ENCODE data around the gene ADGRD1.

The ADGRD1 gene

DNA sequence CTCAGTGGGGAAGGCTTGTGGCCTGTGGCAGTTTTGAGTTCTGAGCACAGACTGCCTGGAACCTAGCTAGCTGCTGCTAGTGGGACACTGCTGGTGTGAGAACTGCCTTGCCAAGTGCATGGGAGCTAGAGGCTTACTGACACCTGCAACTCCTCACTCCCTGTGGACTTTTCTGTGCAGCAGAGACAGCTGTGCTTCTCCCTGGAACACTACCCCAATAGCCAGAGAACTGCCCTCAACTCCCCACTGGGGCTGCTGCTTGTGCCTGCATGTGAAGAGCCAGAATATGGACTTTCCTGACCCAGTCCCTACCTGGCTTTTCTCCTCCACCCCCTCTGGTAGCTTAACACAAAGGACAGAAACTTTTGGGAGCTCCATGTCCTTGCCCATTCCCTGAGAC, 222.6 kb downstream of the ADGRD1 start:
- DNase-seq = no peak

DNA sequence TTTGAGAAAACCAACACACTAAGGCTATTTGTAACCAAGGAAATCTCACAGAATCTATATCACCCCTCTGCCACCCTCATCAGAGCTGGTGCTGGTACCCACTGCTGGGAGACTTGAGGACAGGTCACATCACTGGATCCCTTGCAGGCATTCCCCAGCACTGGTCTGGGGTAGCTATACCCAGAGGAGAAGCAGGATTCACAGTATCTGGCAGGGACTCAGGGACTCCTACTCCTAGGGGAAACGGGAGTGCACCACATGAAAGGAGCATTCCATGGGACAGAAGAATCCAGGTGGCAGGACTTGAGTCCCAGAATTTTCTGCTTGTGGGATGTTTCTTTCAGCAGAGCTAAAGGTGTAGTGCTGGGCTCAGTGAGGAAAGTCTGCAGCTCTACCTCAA, 223.2 kb downstream of the ADGRD1 start:
- no peak for DNase-seq

- DNase-seq = no peak
Observed at GRCh38 chr12:131177599-131177998, 223.9 kb downstream of the ADGRD1 start.

GRCh38 chr12:131187602-131188001, 233.9 kb downstream of the ADGRD1 start:
- no peak for DNase-seq

DNA sequence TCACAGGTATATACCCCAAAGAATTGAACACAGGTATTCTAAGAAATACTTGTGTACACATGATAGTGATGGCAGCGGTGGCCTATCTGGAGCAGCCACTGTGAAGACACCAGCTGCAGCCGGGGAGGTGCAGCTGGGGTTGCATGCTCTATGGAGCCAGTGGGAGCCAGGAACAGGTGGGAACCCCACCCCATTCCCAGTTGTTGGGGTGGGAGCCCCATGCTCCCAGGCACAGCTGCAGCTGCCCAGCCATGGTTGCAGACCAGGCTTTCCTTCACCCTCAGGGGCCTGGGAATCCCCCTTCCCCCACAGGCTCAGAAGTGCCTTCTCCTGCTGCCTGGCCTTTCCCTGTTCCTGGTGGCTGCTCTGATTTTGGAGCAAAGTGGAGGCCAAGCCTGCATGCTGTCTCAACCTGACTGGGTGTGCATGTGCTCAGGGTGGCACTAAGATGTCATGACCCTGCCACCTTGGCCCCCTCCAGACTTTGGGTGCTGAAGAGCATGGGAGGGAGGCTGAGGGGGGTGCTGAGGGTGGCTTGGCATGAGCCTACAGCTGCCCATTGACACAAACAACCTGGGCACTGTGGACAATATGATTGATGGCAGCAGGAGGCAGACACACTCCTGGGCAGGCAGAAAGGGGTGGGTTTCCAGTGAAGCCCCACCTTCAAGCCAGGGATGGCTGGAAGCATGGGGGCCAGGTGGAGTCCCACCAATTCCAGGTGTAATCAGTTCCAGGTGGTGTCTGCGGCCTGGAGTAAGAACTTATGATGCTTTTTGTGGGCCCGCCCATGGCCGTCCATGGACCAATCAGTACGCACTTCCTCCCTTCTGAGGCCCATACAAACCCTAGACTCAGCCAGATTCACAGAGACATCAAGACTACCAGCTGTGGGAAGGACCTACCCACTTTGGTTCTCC, 234.7 kb downstream of the ADGRD1 start:
- DNase-seq = no peak

- DNase-seq = no peak
Observed at GRCh38 chr12:131189781-131190180, 236.1 kb downstream of the ADGRD1 start.

GRCh38 chr12:131190965-131191364, 237.3 kb downstream of the ADGRD1 start:
- DNase-seq = no peak

Data from hematopoietic multipotent progenitor cell treated with erythropoietin and hydrocortisone succinate and interleukin-3 and kit ligand, for 8 days (in vitro differentiated cells).